ENCODE data around the gene DDX46. TPM values are rescaled to one million over a fixed set of nuclear protein-coding genes. Genes with fewer than 3 reads are reported as not detected.
"Not testable (repeated sequence)": the region's sequence is repeated elsewhere in the genome, so short reads cannot be mapped to it uniquely, and the experiment has no call there.

Gene DDX46
- total and polyA plus RNA-seq, 7 donors, result 16.5 to 48.7 (median 46.5) TPM

GRCh38 chr5:134837530-134838181, 79.1 kb downstream of the DDX46 start:
- Histone ChIP-seq H3K36me3 (ENCODE audit: insufficient read depth in 1 of 2, low read depth in 1 of 2) (peaks cover 0 to 64% of the 10 kb centered on the region in 2 donors), H3K4me1 (no peaks in the 10 kb centered on the region), H3K9me3 (no peaks in the 10 kb centered on the region), H3K4me3 (no peak overlapping the region), H3K27me3 (ENCODE audit: insufficient read depth in 3 of 3, low read length in 2 of 3) (no peaks in the 10 kb centered on the region), H3K27ac (no peak overlapping the region)
- intact Hi-C loops (cut with DNase I), result no loop called here
- DNase-seq (no peak), ATAC-seq (no peak)
- no peak for TF ChIP-seq CTCF (IDR thresholded peaks at IDR 0.05)
- 94 to 99% (median 96%) methylated on average over 3 of the region's 3 CpGs for WGBS, 3 donors

DNA sequence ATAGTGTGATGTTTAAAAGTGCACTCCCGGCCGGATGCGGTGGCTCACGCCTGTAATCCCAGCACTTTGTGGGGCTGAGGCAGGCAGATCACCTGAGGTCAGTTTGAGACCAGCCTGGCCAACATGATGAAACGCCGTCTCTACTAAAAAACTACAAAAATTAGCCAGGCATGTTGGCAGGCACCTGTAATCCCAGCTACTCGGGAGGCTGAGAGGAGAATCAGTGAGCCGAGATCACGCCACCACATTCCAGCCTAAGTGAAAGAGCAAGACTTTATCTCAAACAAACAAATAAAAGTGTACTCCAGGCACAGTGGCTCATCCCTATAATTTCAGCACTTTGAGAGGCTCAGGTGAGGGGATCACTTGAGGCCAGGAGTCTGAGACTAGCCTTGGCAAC, 79.8 kb downstream of the DDX46 start:
- 90 to 95% (median 92%) methylated on average over 9 of the region's 9 CpGs for WGBS, 3 donors
- DNase-seq; H3K9me3 ChIP-seq; H3K27me3 ChIP-seq (ENCODE audit: insufficient read depth in 3 of 3, low read length in 2 of 3); intact Hi-C loops (cut with DNase I); H3K4me1 ChIP-seq; ATAC-seq; H3K4me3 ChIP-seq; H3K27ac ChIP-seq: not testable (repeated sequence)
- peaks cover 0 to 57% of the 10 kb centered on the region in 2 donors for H3K36me3 ChIP-seq (ENCODE audit: insufficient read depth in 1 of 2, low read depth in 1 of 2)

DNA sequence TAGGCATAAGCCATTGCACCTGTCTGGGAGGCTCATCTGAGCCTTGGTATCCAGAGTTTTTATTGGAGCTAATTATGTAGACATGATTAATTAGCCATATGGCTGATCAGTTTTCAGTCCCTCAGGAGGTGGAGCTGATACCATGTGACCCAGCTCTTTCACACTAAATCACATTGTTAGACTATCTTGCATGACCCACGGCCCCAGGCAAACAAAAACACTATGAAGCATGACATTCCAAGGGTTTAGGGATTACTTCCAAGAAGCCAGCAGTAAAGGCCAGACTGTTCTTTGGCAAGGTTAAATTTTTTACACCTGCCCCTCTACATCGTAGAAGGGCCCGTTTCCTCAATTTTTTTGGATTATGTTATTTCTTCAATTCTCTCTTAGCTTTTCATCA, 82.2 kb downstream of the DDX46 start:
- ATAC-seq, result no peak
- Histone ChIP-seq H3K4me3 (no peak overlapping the region), H3K36me3 (ENCODE audit: insufficient read depth in 1 of 2, low read depth in 1 of 2) (peaks cover 0 to 54% of the 10 kb centered on the region in 2 donors), H3K27me3 (ENCODE audit: insufficient read depth in 3 of 3, low read length in 2 of 3) (no peaks in the 10 kb centered on the region), H3K9me3 (no peaks in the 10 kb centered on the region), H3K27ac (no peak overlapping the region), H3K4me1 (peaks cover 7% of the 10 kb centered on the region)
- intact Hi-C loops (cut with DNase I), result loop anchor here in 1 of 2 donors (10.0 kb wide), 1 partner anchor 64 kb away; the partner anchor contains the start of gene PCBD2
- DNase-seq, result no peak
- TF ChIP-seq CTCF (IDR thresholded peaks at IDR 0.05), result no peak
- WGBS, 3 donors, result 49 to 78% (median 51%) methylated on average over 3 of the region's 3 CpGs

DNA sequence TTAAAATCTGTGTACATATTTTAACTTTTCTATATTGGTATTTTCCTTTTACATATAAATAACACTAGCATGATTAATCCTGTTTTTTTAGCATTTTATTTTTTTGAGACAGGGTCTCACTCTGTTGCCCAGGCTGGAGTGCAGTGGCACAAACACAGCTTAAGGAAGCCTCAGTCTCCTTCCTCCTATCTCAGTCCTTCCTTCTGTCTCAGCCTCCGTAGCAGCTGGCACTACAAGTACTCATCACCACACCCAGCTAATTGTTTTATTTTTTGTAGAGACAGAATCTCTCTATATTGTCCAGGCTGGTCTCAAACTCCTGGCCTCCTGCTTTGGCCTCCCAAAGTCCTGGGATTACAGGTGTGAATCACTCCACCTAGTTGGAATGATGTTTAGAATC, 85.7 kb downstream of the DDX46 start:
- ATAC-seq (no peak), DNase-seq (no peak)
- peaks cover 10% of the 10 kb centered on the region for H3K4me1 ChIP-seq
- WGBS, 3 donors, result 81 to 88% (median 83%) methylated on average over 1 of the region's 1 CpG
- peaks cover 0 to 39% of the 10 kb centered on the region in 2 donors for H3K36me3 ChIP-seq (ENCODE audit: insufficient read depth in 1 of 2, low read depth in 1 of 2)
- no peak overlapping the region for H3K4me3 ChIP-seq
- no peak for TF ChIP-seq CTCF (IDR thresholded peaks at IDR 0.05)
- H3K27me3 ChIP-seq (ENCODE audit: insufficient read depth in 3 of 3, low read length in 2 of 3), result no peaks in the 10 kb centered on the region
- no peak overlapping the region for H3K27ac ChIP-seq
- intact Hi-C loops (cut with DNase I), result loop anchor here in 1 of 2 donors (10.0 kb wide), 1 partner anchor 61 kb away; the partner anchor contains the start of gene PCBD2
- H3K9me3 ChIP-seq, result no peaks in the 10 kb centered on the region

DNA sequence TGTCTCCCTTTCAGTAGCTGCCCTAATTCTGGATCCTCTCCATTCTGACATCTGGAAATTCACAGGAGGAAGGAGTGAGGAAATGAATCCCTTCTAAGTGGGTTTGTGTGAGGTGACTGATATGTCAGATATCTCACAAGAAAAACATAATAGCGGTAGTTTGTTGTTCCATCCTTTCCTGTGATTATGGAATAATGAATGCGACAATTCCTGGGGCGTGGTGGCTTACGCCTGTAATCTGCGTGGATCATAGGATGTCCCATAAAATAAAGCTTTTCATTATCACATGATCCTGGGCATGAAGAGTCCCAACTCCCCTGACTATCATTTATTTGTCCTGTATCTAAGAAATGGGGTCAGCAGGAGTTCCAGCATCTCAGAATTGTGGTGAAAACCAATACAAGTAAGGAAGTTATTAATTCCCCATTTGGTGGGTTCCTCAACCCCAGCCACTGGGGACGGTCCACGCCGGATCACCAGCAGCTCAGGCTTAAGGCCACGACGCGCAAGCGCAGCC, 86.8 kb downstream of the DDX46 start:
- intact Hi-C loops (cut with DNase I), result loop anchor here in 1 of 2 donors (10.0 kb wide), 1 partner anchor 59 kb away; the partner anchor contains the start of gene PCBD2
- Histone ChIP-seq H3K4me1 (peaks cover 16% of the 10 kb centered on the region), H3K27ac (peak overlapping the region; percentile 96), H3K27me3 (ENCODE audit: insufficient read depth in 3 of 3, low read length in 2 of 3) (no peaks in the 10 kb centered on the region), H3K9me3 (no peaks in the 10 kb centered on the region), H3K4me3 (peak overlapping the region; percentile 88), H3K36me3 (ENCODE audit: insufficient read depth in 1 of 2, low read depth in 1 of 2) (peaks cover 0 to 28% of the 10 kb centered on the region in 2 donors)
- ATAC-seq, result peak in 2 of 4 donors; percentile 5 to 6
- TF ChIP-seq CTCF (IDR thresholded peaks at IDR 0.05), result no peak
- 11 to 13% (median 12%) methylated on average over 12 of the region's 12 CpGs for WGBS, 3 donors
- DNase-seq, result no peak
